ENCODE data around the gene SLC41A1.

The SLC41A1 gene

GRCh38 chr1:205794011-205794730 lies 18.8 kb downstream of the SLC41A1 start:
- Histone ChIP-seq H3K4me1 (ENCODE audit: control insufficient read depth, insufficient read depth, low read depth, low read length) (peaks cover 1% of the 10 kb centered on the region), H2AFZ (ENCODE audit: low read depth, low read length) (no peak overlapping the region), H3K36me3 (ENCODE audit: control insufficient read depth in 1 of 2, insufficient read depth in 2 of 2, low read depth in 1 of 2, low read length in 2 of 2) (peaks cover 60 to 92% of the 10 kb centered on the region in 2 experiments), H2BK15ac (ENCODE audit: low read depth, poor library complexity, severe bottlenecking) (no peak overlapping the region), H2AK5ac (ENCODE audit: low read length, severe bottlenecking) (no peak overlapping the region), H2BK12ac (ENCODE audit: low read length in 2 of 2) (no peak overlapping the region), H3K27me3 (ENCODE audit: control insufficient read depth in 1 of 2, insufficient read depth in 1 of 2, low read length in 2 of 2) (no peaks in the 10 kb centered on the region), H4K8ac (ENCODE audit: low read length) (no peak overlapping the region), H3K9ac (ENCODE audit: low read length) (no peak overlapping the region), H3K27ac (ENCODE audit: low read length, poor library complexity, severe bottlenecking) (no peak overlapping the region), H3K4me2 (ENCODE audit: low read length, poor library complexity, severe bottlenecking) (no peak overlapping the region), H3K79me1 (replicated peaks; ENCODE audit: low read length, poor library complexity, severe bottlenecking) (no peaks in the 10 kb centered on the region), H3K9me3 (ENCODE audit: control insufficient read depth, low read length) (no peaks in the 10 kb centered on the region), H2BK5ac (ENCODE audit: low read depth, low read length, poor library complexity, severe bottlenecking) (no peak overlapping the region), H3K4ac (ENCODE audit: low read depth in 1 of 2, low read length in 2 of 2) (no peak overlapping the region), H3K18ac (ENCODE audit: low read depth in 1 of 2, low read length in 2 of 2) (no peak overlapping the region), H4K91ac (ENCODE audit: low read length) (no peak overlapping the region), H2BK120ac (ENCODE audit: low read depth, low read length) (no peak overlapping the region), H3K4me3 (ENCODE audit: insufficient read depth in 1 of 2, low read depth in 1 of 2, low read length in 2 of 2) (no peak overlapping the region), H3K23ac (ENCODE audit: low read length in 2 of 2) (no peak overlapping the region), H3K14ac (ENCODE audit: low read length in 2 of 2) (no peak overlapping the region)
- 80% methylated on average over 5 of the region's 5 CpGs for WGBS
- no peak for DNase-seq

GRCh38 chr1:205792961-205793673 lies 19.9 kb downstream of the SLC41A1 start:
- Histone ChIP-seq H3K27ac (ENCODE audit: low read length, poor library complexity, severe bottlenecking) (no peak overlapping the region), H3K9me3 (ENCODE audit: control insufficient read depth, low read length) (no peaks in the 10 kb centered on the region), H2BK5ac (ENCODE audit: low read depth, low read length, poor library complexity, severe bottlenecking) (no peak overlapping the region), H3K14ac (ENCODE audit: low read length in 2 of 2) (no peak overlapping the region), H3K23ac (ENCODE audit: low read length in 2 of 2) (peak overlapping the region in 1 of 2 experiments; percentile 70), H4K8ac (ENCODE audit: low read length) (no peak overlapping the region), H3K79me1 (replicated peaks; ENCODE audit: low read length, poor library complexity, severe bottlenecking) (no peaks in the 10 kb centered on the region), H3K4me2 (ENCODE audit: low read length, poor library complexity, severe bottlenecking) (no peak overlapping the region), H2AK5ac (ENCODE audit: low read length, severe bottlenecking) (no peak overlapping the region), H4K91ac (ENCODE audit: low read length) (no peak overlapping the region), H2BK120ac (ENCODE audit: low read depth, low read length) (no peak overlapping the region), H2BK15ac (ENCODE audit: low read depth, poor library complexity, severe bottlenecking) (no peak overlapping the region), H3K4ac (ENCODE audit: low read depth in 1 of 2, low read length in 2 of 2) (no peak overlapping the region), H3K18ac (ENCODE audit: low read depth in 1 of 2, low read length in 2 of 2) (no peak overlapping the region), H3K9ac (ENCODE audit: low read length) (no peak overlapping the region), H2BK12ac (ENCODE audit: low read length in 2 of 2) (no peak overlapping the region), H3K4me1 (ENCODE audit: control insufficient read depth, insufficient read depth, low read depth, low read length) (no peaks in the 10 kb centered on the region), H3K4me3 (ENCODE audit: insufficient read depth in 1 of 2, low read depth in 1 of 2, low read length in 2 of 2) (no peak overlapping the region), H2AFZ (ENCODE audit: low read depth, low read length) (no peak overlapping the region), H3K27me3 (ENCODE audit: control insufficient read depth in 1 of 2, insufficient read depth in 1 of 2, low read length in 2 of 2) (no peaks in the 10 kb centered on the region), H3K36me3 (ENCODE audit: control insufficient read depth in 1 of 2, insufficient read depth in 2 of 2, low read depth in 1 of 2, low read length in 2 of 2) (peaks cover 51 to 82% of the 10 kb centered on the region in 2 experiments)
- WGBS, result 88% methylated on average over 6 of the region's 6 CpGs
- no peak for DNase-seq

GRCh38 chr1:205792481-205792881 lies 20.5 kb downstream of the SLC41A1 start:
- H3K9ac ChIP-seq (ENCODE audit: low read length), result no peak overlapping the region
- H3K14ac ChIP-seq (ENCODE audit: low read length in 2 of 2), result no peak overlapping the region
- 98% methylated on average over 8 of the region's 8 CpGs for WGBS

GRCh38 chr1:205791568-205792180 lies 21.3 kb downstream of the SLC41A1 start:
- no peak overlapping the region for H3K4me3 ChIP-seq (ENCODE audit: insufficient read depth in 1 of 2, low read depth in 1 of 2, low read length in 2 of 2)
- no peak overlapping the region for H3K4ac ChIP-seq (ENCODE audit: low read depth in 1 of 2, low read length in 2 of 2)
- 70% methylated on average over 5 of the region's 5 CpGs for WGBS
- H3K9me3 ChIP-seq (ENCODE audit: control insufficient read depth, low read length), result no peaks in the 10 kb centered on the region
- no peaks in the 10 kb centered on the region for H3K79me1 ChIP-seq (replicated peaks; ENCODE audit: low read length, poor library complexity, severe bottlenecking)
- H3K4me2 ChIP-seq (ENCODE audit: low read length, poor library complexity, severe bottlenecking), result no peak overlapping the region
- H2BK12ac ChIP-seq (ENCODE audit: low read length in 2 of 2), result no peak overlapping the region
- no peak overlapping the region for H4K91ac ChIP-seq (ENCODE audit: low read length)
- H3K27me3 ChIP-seq (ENCODE audit: control insufficient read depth in 1 of 2, insufficient read depth in 1 of 2, low read length in 2 of 2), result no peaks in the 10 kb centered on the region
- H3K23ac ChIP-seq (ENCODE audit: low read length in 2 of 2), result no peak overlapping the region
- H2BK120ac ChIP-seq (ENCODE audit: low read depth, low read length), result no peak overlapping the region
- H3K27ac ChIP-seq (ENCODE audit: low read length, poor library complexity, severe bottlenecking), result no peak overlapping the region
- H3K18ac ChIP-seq (ENCODE audit: low read depth in 1 of 2, low read length in 2 of 2), result no peak overlapping the region
- H2AK5ac ChIP-seq (ENCODE audit: low read length, severe bottlenecking), result no peak overlapping the region
- DNase-seq, result peak; percentile 52
- H3K4me1 ChIP-seq (ENCODE audit: control insufficient read depth, insufficient read depth, low read depth, low read length), result no peaks in the 10 kb centered on the region
- H3K9ac ChIP-seq (ENCODE audit: low read length), result no peak overlapping the region
- H2AFZ ChIP-seq (ENCODE audit: low read depth, low read length), result no peak overlapping the region
- H3K36me3 ChIP-seq (ENCODE audit: control insufficient read depth in 1 of 2, insufficient read depth in 2 of 2, low read depth in 1 of 2, low read length in 2 of 2), result peaks cover 38 to 67% of the 10 kb centered on the region in 2 experiments
- no peak overlapping the region for H4K8ac ChIP-seq (ENCODE audit: low read length)
- no peak overlapping the region for H3K14ac ChIP-seq (ENCODE audit: low read length in 2 of 2)
- H2BK15ac ChIP-seq (ENCODE audit: low read depth, poor library complexity, severe bottlenecking), result no peak overlapping the region
- no peak overlapping the region for H2BK5ac ChIP-seq (ENCODE audit: low read depth, low read length, poor library complexity, severe bottlenecking)

More at GRCh38 chr1:205792481-205792881, 20.5 kb downstream of the SLC41A1 start:
- no peak for DNase-seq
- H4K8ac ChIP-seq (ENCODE audit: low read length), result no peak overlapping the region
- H2AK5ac ChIP-seq (ENCODE audit: low read length, severe bottlenecking), result no peak overlapping the region
- no peak overlapping the region for H3K4me2 ChIP-seq (ENCODE audit: low read length, poor library complexity, severe bottlenecking)
- H3K4ac ChIP-seq (ENCODE audit: low read depth in 1 of 2, low read length in 2 of 2), result no peak overlapping the region
- H2BK120ac ChIP-seq (ENCODE audit: low read depth, low read length), result no peak overlapping the region
- H2BK5ac ChIP-seq (ENCODE audit: low read depth, low read length, poor library complexity, severe bottlenecking), result no peak overlapping the region
- H3K4me1 ChIP-seq (ENCODE audit: control insufficient read depth, insufficient read depth, low read depth, low read length), result no peaks in the 10 kb centered on the region
- H4K91ac ChIP-seq (ENCODE audit: low read length), result no peak overlapping the region
- no peak overlapping the region for H3K4me3 ChIP-seq (ENCODE audit: insufficient read depth in 1 of 2, low read depth in 1 of 2, low read length in 2 of 2)
- no peak overlapping the region for H2BK15ac ChIP-seq (ENCODE audit: low read depth, poor library complexity, severe bottlenecking)
- H3K18ac ChIP-seq (ENCODE audit: low read depth in 1 of 2, low read length in 2 of 2), result no peak overlapping the region
- H3K23ac ChIP-seq (ENCODE audit: low read length in 2 of 2), result no peak overlapping the region
- H2BK12ac ChIP-seq (ENCODE audit: low read length in 2 of 2), result no peak overlapping the region
- no peaks in the 10 kb centered on the region for H3K27me3 ChIP-seq (ENCODE audit: control insufficient read depth in 1 of 2, insufficient read depth in 1 of 2, low read length in 2 of 2)
- H2AFZ ChIP-seq (ENCODE audit: low read depth, low read length), result no peak overlapping the region
- H3K36me3 ChIP-seq (ENCODE audit: control insufficient read depth in 1 of 2, insufficient read depth in 2 of 2, low read depth in 1 of 2, low read length in 2 of 2), result peaks cover 45 to 75% of the 10 kb centered on the region in 2 experiments
- H3K9me3 ChIP-seq (ENCODE audit: control insufficient read depth, low read length), result no peaks in the 10 kb centered on the region
- no peaks in the 10 kb centered on the region for H3K79me1 ChIP-seq (replicated peaks; ENCODE audit: low read length, poor library complexity, severe bottlenecking)
- H3K27ac ChIP-seq (ENCODE audit: low read length, poor library complexity, severe bottlenecking), result no peak overlapping the region

All from mesenchymal stem cell (in vitro differentiated cells and primary cell).